ENCODE measurements around the gene GGA3.

- TF ChIP-seq CTCF (IDR thresholded peaks at IDR 0.05) (no peak), POLR2A (IDR thresholded peaks at IDR 0.05; ENCODE audit: low read depth) (no peak), EP300 (IDR thresholded peaks at IDR 0.05) (no peak)
Observed at GRCh38 chr17:75232786-75233185, 28.6 kb downstream of the GGA3 start.

All from esophagus muscularis mucosa (tissue), 4 donors.